SU-DHL-6 (cell line): ENCODE measurements around the gene VSTM2L.
"Not testable (repeated sequence)": the region's sequence is repeated elsewhere in the genome, so short reads cannot be mapped to it uniquely, and the experiment has no call there.

ENCODE experiments used
- H2AFZ ChIP-seq: fragments of 200-600 bp; sonication (generic); 2 replicates; pipeline ENCODE4 v1.6.1; 2014; ENCODE audit warnings: low read depth, mild to moderate bottlenecking, moderate library complexity, mixed read lengths, antibody characterized with exemption, low read length; ENCODE audit not compliant: severe bottlenecking
- H3F3A ChIP-seq: fragments of 200-600 bp; shearing (Covaris generic); 2 replicates; pipeline ENCODE4 v1.6.0; 2016; ENCODE audit warnings: antibody characterized with exemption, mild to moderate bottlenecking; ENCODE audit not compliant: insufficient read depth
- H3K27ac ChIP-seq: fragments of 200-600 bp; sonication (generic); 2 replicates; pipeline ENCODE4 v1.5.1; 2016; ENCODE audit warnings: low read depth, mild to moderate bottlenecking, low read length, moderate library complexity, mixed read lengths
- H3K27me3 ChIP-seq: fragments of 200-600 bp; sonication (generic), shearing (Covaris generic); 2 replicates; pipeline ENCODE4 v1.6.0; 2014; ENCODE audit warnings: mild to moderate bottlenecking, low read length
- H3K36me3 ChIP-seq: fragments of 200-600 bp; sonication (generic); 2 replicates; pipeline ENCODE4 v1.6.1; 2014; ENCODE audit warnings: mild to moderate bottlenecking, low read length, mixed read lengths
- H3K4me2 ChIP-seq: fragments of 300-600, 200-600 bp; shearing (Covaris generic), sonication (generic); 2 replicates; pipeline ENCODE4 v1.6.0; 2014; ENCODE audit warnings: low read length, low read depth, mild to moderate bottlenecking; ENCODE audit not compliant: poor library complexity, severe bottlenecking
- H3K4me3 ChIP-seq: fragments of 200-600 bp; sonication (generic); 2 replicates; pipeline ENCODE4 v1.5.1; 2014; ENCODE audit warnings: antibody characterized with exemption, low read length, mild to moderate bottlenecking, mixed read lengths; ENCODE audit not compliant: insufficient read depth, poor library complexity, severe bottlenecking
- H3K79me2 ChIP-seq: fragments of 200-600 bp; sonication (generic); 2 replicates; pipeline ENCODE4 v1.6.1; 2014; ENCODE audit warnings: mild to moderate bottlenecking, low read length, moderate library complexity; ENCODE audit not compliant: insufficient read depth
- H3K9ac ChIP-seq: fragments of 200-600 bp; sonication (generic); 2 replicates; pipeline ENCODE4 v1.7.0; 2014; ENCODE audit warnings: mild to moderate bottlenecking, low read length
- H3K9me2 ChIP-seq: fragments of 200-600 bp; sonication (generic); replicated peaks from 2 replicates; pipeline ENCODE4 v1.6.1; 2014; ENCODE audit warnings: low read length; ENCODE audit not compliant: insufficient read depth
- H3K9me3 ChIP-seq: fragments of 200-600 bp; sonication (generic); 2 replicates; pipeline ENCODE4 v1.6.1; 2014; ENCODE audit warnings: low read length, mixed read lengths; ENCODE audit not compliant: insufficient read depth
- H4K20me1 ChIP-seq: fragments of 200-600 bp; sonication (generic); 2 replicates; pipeline ENCODE4 v1.6.1; 2014; ENCODE audit warnings: low read depth, mild to moderate bottlenecking, antibody characterized with exemption, low read length, moderate library complexity, mixed read lengths
- CTCF ChIP-seq: fragments of 200-600 bp; sonication (generic); IDR thresholded peaks from one replicate; pipeline ENCODE4 v1.5.1; 2017; ENCODE audit warnings: antibody characterized with exemption, mild to moderate bottlenecking, low read length, moderate library complexity; ENCODE audit not compliant: insufficient read depth, poor library complexity, severe bottlenecking
- EZH2phosphoT487 ChIP-seq: fragments of 200-600 bp; sonication (generic), shearing (Covaris generic); conservative IDR thresholded peaks from 2 replicates; pipeline ENCODE4 v1.6.1; 2018; ENCODE audit warnings: mild to moderate bottlenecking, antibody characterized with exemption, low read length, moderate library complexity, mixed read lengths

Gene VSTM2L

GRCh38 chr20:37961066-37961465 is 58.1 kb downstream of the VSTM2L start:
- H3K4me2 ChIP-seq = no peak overlapping the region
- H3K79me2 ChIP-seq = no peaks in the 10 kb centered on the region
- H3K9me2 ChIP-seq = no peaks in the 10 kb centered on the region
- no peaks in the 10 kb centered on the region for H3F3A ChIP-seq
- H3K27ac ChIP-seq = no peak overlapping the region
- no peaks in the 10 kb centered on the region for H3K27me3 ChIP-seq
- no peaks in the 10 kb centered on the region for H3K9me3 ChIP-seq
- TF ChIP-seq EZH2phosphoT487 = no peak
- no peak for TF ChIP-seq CTCF
- H4K20me1 ChIP-seq = no peaks in the 10 kb centered on the region
- H3K36me3 ChIP-seq = no peaks in the 10 kb centered on the region
- H3K4me3 ChIP-seq = no peak overlapping the region
- no peak overlapping the region for H2AFZ ChIP-seq
- no peak overlapping the region for H3K9ac ChIP-seq

- H3K4me2 ChIP-seq, H3K9ac ChIP-seq: not testable (repeated sequence)
Observed at GRCh38 chr20:37963483-37963882, 60.6 kb downstream of the VSTM2L start.

DNA sequence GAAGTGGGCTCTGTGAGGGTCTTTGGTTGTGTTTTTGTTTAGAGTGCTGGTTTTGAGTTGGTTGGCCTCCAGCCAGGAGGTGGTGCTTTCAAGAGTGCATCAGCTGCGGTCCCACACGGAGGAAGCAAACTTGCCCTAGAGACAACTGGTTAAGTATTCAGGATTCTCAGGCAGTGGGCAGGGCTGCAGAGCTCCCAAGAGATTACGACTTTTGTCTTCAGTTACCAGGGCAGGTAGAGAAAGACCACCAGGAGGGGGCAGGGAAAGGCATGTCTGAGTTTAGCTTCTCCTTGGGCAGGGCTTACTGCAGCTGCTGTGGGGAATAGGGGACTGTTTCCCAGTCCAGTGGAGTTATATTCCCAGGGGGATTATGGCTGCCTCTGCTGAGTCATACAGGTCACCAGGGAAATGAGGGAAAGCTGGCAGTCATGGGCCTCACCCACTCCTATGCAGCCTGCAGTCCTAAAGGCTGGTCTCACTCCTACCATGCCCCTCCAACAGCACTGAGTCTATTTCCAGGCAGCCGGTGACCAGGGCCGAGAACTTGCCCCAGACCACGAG is 66.0 kb downstream of the VSTM2L start:
- Histone ChIP-seq H3F3A (no peaks in the 10 kb centered on the region), H3K4me3 (no peak overlapping the region), H3K27ac (no peak overlapping the region), H3K9me2 (no peaks in the 10 kb centered on the region), H3K36me3 (no peaks in the 10 kb centered on the region), H3K9ac (no peak overlapping the region), H3K27me3 (no peaks in the 10 kb centered on the region), H3K4me2 (no peak overlapping the region), H2AFZ (no peak overlapping the region), H3K9me3 (no peaks in the 10 kb centered on the region), H3K79me2 (no peaks in the 10 kb centered on the region), H4K20me1 (no peaks in the 10 kb centered on the region)
- TF ChIP-seq EZH2phosphoT487 = no peak
- no peak for TF ChIP-seq CTCF

More at GRCh38 chr20:37963483-37963882, 60.6 kb downstream of the VSTM2L start:
- not testable (repeated sequence) for H3K27me3 ChIP-seq, H3K9me3 ChIP-seq, H2AFZ ChIP-seq, H3K4me3 ChIP-seq, H3K36me3 ChIP-seq, H4K20me1 ChIP-seq, H3K9me2 ChIP-seq, H3K27ac ChIP-seq, H3K79me2 ChIP-seq, H3F3A ChIP-seq

GRCh38 chr20:37969949-37970855 is 67.3 kb downstream of the VSTM2L start:
- no peak for TF ChIP-seq CTCF
- no peak for TF ChIP-seq EZH2phosphoT487
- no peak overlapping the region for H3K27ac ChIP-seq
- H3K4me2 ChIP-seq = no peak overlapping the region
- H3K36me3 ChIP-seq = no peaks in the 10 kb centered on the region
- H2AFZ ChIP-seq = no peak overlapping the region
- H4K20me1 ChIP-seq = no peaks in the 10 kb centered on the region
- H3K27me3 ChIP-seq = no peaks in the 10 kb centered on the region
- no peak overlapping the region for H3K9ac ChIP-seq
- H3K9me2 ChIP-seq = no peaks in the 10 kb centered on the region
- no peaks in the 10 kb centered on the region for H3K9me3 ChIP-seq
- H3K4me3 ChIP-seq = no peak overlapping the region
- no peaks in the 10 kb centered on the region for H3K79me2 ChIP-seq
- H3F3A ChIP-seq = no peaks in the 10 kb centered on the region
